ENCODE data around the gene PTPRD. TPM values are rescaled to one million over a fixed set of nuclear protein-coding genes. Genes with fewer than 3 reads are reported as not detected.

The PTPRD gene
- total RNA-seq, 1 donor from 2014 or later: 136 TPM

- H3K4me2 ChIP-seq: no peak overlapping the region
Observed at GRCh38 chr9:8600914-8601680, 2011.7 kb downstream of the PTPRD start.

GRCh38 chr9:8599937-8600336 is 2012.9 kb downstream of the PTPRD start:
- Mint-ChIP-seq H3K36me3 (peaks cover 3% of the 10 kb centered on the region), H3K27ac (no peak overlapping the region), H3K27me3 (ENCODE audit: insufficient read depth, low read depth) (peaks cover 2% of the 10 kb centered on the region), H3K4me3 (no peak overlapping the region), H3K4me1 (no peaks in the 10 kb centered on the region), H3K9me3 (peaks cover 5% of the 10 kb centered on the region)
- Histone ChIP-seq H3K27ac (no peak overlapping the region), H3K9me3 (ENCODE audit: low read depth) (no peaks in the 10 kb centered on the region), H3K4me3 (no peak overlapping the region), H3K9ac (no peak overlapping the region), H3K4me2 (no peak overlapping the region), H3K27me3 (no peaks in the 10 kb centered on the region), H4K20me1 (ENCODE audit: low read depth) (no peaks in the 10 kb centered on the region), H3K4me1 (no peaks in the 10 kb centered on the region), H2AFZ (replicated peaks) (no peak overlapping the region), H3K79me2 (ENCODE audit: low read depth) (no peaks in the 10 kb centered on the region), H3K36me3 (no peaks in the 10 kb centered on the region), H3F3A (ENCODE audit: low read depth) (no peaks in the 10 kb centered on the region)
- peak; percentile 16 for TF ChIP-seq CTCF (IDR thresholded peaks at IDR 0.05)
- no peak for TF ChIP-seq EZH2 (IDR thresholded peaks at IDR 0.05)
- TF ChIP-seq EZH2phosphoT487 (IDR thresholded peaks at IDR 0.05): no peak
- DNase-seq (ENCODE audit: low spot score): peak; percentile 13

More at GRCh38 chr9:8600914-8601680, 2011.7 kb downstream of the PTPRD start:
- Histone ChIP-seq H3K36me3 (no peaks in the 10 kb centered on the region), H3K4me3 (no peak overlapping the region), H2AFZ (replicated peaks) (no peak overlapping the region), H3K9ac (no peak overlapping the region), H4K20me1 (ENCODE audit: low read depth) (no peaks in the 10 kb centered on the region), H3K4me1 (peaks cover 4% of the 10 kb centered on the region), H3K27me3 (no peaks in the 10 kb centered on the region), H3K27ac (no peak overlapping the region), H3F3A (ENCODE audit: low read depth) (no peaks in the 10 kb centered on the region), H3K79me2 (ENCODE audit: low read depth) (no peaks in the 10 kb centered on the region), H3K9me3 (ENCODE audit: low read depth) (no peaks in the 10 kb centered on the region)
- Mint-ChIP-seq H3K36me3 (peaks cover 9% of the 10 kb centered on the region), H3K27ac (no peak overlapping the region), H3K4me1 (no peaks in the 10 kb centered on the region), H3K27me3 (ENCODE audit: insufficient read depth, low read depth) (peaks cover 2% of the 10 kb centered on the region), H3K4me3 (no peak overlapping the region), H3K9me3 (peaks cover 5% of the 10 kb centered on the region)
- DNase-seq (ENCODE audit: low spot score): no peak
- TF ChIP-seq CTCF (IDR thresholded peaks at IDR 0.05) (no peak), EZH2 (IDR thresholded peaks at IDR 0.05) (no peak), EZH2phosphoT487 (IDR thresholded peaks at IDR 0.05) (no peak)

DNA sequence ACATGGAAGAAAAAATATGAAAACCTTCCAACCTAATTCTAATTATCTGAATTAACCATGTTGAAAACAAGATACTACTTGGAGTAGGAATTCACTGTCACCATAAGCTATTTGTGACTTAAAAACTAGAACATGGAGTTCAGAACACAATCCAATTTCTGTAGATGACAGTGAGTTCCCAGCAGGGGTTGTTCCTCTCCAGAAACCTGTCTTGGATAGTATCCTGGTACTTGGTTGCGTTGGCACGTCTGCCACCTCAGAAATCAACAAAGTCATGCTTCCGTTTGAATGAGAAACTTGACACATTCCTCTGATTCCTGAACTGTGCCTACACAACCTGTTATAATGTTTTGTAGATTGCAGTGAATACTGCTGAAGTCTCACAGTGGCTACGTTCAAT is 2023.3 kb downstream of the PTPRD start:
- no peak for TF ChIP-seq EZH2 (IDR thresholded peaks at IDR 0.05)
- no peak for TF ChIP-seq CTCF (IDR thresholded peaks at IDR 0.05)
- TF ChIP-seq EZH2phosphoT487 (IDR thresholded peaks at IDR 0.05): no peak
- Histone ChIP-seq H3K9ac (no peak overlapping the region), H3K27me3 (no peaks in the 10 kb centered on the region), H3K4me1 (peaks cover 12% of the 10 kb centered on the region), H3K4me3 (no peak overlapping the region), H2AFZ (replicated peaks) (no peak overlapping the region), H3K79me2 (ENCODE audit: low read depth) (no peaks in the 10 kb centered on the region), H3K36me3 (no peaks in the 10 kb centered on the region), H4K20me1 (ENCODE audit: low read depth) (no peaks in the 10 kb centered on the region), H3F3A (ENCODE audit: low read depth) (no peaks in the 10 kb centered on the region), H3K27ac (no peak overlapping the region), H3K9me3 (ENCODE audit: low read depth) (no peaks in the 10 kb centered on the region), H3K4me2 (no peak overlapping the region)
- DNase-seq (ENCODE audit: low spot score): no peak
- no peaks in the 10 kb centered on the region for H3K27me3 Mint-ChIP-seq (ENCODE audit: insufficient read depth, low read depth)
- no peak overlapping the region for H3K27ac Mint-ChIP-seq
- no peaks in the 10 kb centered on the region for H3K4me1 Mint-ChIP-seq
- peaks cover 18% of the 10 kb centered on the region for H3K36me3 Mint-ChIP-seq
- H3K4me3 Mint-ChIP-seq: no peak overlapping the region
- H3K9me3 Mint-ChIP-seq: peaks cover 2% of the 10 kb centered on the region

Data from neural progenitor cell (in vitro differentiated cells).